Gastrocnemius medialis (tissue), 4 donors: Measurements from ENCODE around the gene DEDD2.

Experiments used
- POLR2A ChIP-seq, 2 donors: fragments of 450-650 bp; IDR thresholded peaks; one replicate each; pipeline ENCODE4 v1.6.1; 2017; ENCODE audit warnings: antibody characterized with exemption in 2 of 2, mild to moderate bottlenecking in 2 of 2, moderate library complexity in 2 of 2
- TF ChIP-seq, protein P1 (sequence below), 5 experiments: fragments of 450-650 bp in 3 of 5; fragments of 200-600 bp in 2 of 5; sonication (generic) in 2 of 5; IDR thresholded peaks in 4 of 5; conservative IDR thresholded peaks in 1 of 5; 1 replicate in 4 of 5; 2 replicates in 1 of 5; pipeline ENCODE4 v1.5.1; 2016 to 2019; ENCODE audit warnings: antibody characterized with exemption in 5 of 5, mild to moderate bottlenecking in 3 of 5, moderate library complexity in 3 of 5

DNA sequence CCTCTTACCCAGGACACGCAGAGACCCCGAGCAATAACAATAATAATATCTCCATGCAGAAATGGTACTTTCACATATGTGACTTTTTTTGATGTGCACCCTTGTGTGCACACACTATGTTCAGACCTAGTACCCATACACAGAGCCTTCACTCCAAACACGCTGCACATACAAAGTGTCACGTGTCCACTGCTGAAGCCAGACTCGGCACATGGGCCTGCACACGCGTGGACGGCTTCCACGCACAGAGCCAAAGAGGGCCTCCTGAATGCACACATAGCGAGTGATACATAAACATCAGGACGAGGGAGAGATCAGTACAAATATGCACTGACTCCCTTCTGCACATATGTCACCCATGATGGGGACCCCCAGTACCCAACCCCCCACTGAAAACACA is 43.3 kb downstream of the DEDD2 start:
- TF ChIP-seq, protein P1, sequence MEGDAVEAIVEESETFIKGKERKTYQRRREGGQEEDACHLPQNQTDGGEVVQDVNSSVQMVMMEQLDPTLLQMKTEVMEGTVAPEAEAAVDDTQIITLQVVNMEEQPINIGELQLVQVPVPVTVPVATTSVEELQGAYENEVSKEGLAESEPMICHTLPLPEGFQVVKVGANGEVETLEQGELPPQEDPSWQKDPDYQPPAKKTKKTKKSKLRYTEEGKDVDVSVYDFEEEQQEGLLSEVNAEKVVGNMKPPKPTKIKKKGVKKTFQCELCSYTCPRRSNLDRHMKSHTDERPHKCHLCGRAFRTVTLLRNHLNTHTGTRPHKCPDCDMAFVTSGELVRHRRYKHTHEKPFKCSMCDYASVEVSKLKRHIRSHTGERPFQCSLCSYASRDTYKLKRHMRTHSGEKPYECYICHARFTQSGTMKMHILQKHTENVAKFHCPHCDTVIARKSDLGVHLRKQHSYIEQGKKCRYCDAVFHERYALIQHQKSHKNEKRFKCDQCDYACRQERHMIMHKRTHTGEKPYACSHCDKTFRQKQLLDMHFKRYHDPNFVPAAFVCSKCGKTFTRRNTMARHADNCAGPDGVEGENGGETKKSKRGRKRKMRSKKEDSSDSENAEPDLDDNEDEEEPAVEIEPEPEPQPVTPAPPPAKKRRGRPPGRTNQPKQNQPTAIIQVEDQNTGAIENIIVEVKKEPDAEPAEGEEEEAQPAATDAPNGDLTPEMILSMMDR (IDR thresholded peaks at IDR 0.05 in 4 of 5, conservative IDR thresholded peaks at IDR 0.05 in 1 of 5): no peak
- no peak for TF ChIP-seq POLR2A (IDR thresholded peaks at IDR 0.05)
